ENCODE results near the gene IGFBP3.

IGFBP3 gene

DNA sequence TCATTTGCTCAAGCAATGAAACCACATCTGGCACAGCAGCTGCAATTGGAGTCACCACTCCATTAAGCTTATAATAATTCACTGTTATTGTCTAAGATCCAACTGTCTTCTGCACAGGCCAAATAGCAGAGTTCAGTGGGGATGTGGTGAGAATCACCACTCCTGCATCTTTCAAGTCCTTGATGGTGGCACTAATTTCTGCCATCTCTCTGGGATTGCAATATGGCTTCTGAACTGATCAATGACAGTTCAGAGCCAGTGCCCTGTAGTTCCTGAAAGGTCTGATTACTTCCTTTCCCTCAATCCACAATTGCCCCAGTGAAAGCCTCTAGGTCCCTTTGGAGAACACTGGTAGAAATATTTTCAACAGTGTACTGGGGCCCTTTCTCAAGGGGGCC is 26.4 kb downstream of the IGFBP3 start:
- DNase-seq (ENCODE audit: low read depth, low spot score), result no peak
- H3K4me3 ChIP-seq (ENCODE audit: low read length), result no peak overlapping the region

DNA sequence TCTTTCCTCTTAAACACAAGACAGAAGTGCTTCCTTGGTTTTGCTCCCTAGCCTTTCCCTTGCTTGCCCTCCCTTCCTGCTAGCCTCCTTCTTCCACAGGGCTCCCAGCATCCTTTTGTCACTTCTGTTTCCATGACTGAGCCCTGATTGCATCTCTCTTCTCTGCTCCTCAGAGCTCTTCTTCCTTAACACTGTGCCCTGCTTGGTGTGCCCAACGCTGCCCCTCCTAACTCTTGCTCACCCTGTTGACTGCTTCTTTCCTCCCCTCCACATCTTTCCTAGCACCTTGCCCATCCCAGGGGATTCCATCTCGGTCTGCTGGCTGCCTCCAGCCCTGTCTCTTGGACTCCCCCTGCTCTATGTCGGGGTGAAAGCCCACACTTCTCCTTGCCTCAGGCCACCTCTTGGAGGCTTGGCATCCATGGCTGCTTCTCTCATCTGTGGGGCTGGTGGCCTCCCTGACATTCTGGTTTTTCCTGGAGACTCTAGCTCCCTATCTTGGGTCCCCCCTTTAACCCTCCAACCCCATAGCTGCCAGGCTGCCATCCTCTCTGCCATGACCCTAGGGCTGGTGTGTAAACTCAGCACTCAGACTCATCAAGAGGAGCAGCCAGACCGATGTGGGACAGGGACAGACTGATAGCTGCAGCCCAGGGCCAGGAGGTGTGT is 26.9 kb downstream of the IGFBP3 start:
- no peak overlapping the region for H3K4me3 ChIP-seq (ENCODE audit: low read length)

DNA sequence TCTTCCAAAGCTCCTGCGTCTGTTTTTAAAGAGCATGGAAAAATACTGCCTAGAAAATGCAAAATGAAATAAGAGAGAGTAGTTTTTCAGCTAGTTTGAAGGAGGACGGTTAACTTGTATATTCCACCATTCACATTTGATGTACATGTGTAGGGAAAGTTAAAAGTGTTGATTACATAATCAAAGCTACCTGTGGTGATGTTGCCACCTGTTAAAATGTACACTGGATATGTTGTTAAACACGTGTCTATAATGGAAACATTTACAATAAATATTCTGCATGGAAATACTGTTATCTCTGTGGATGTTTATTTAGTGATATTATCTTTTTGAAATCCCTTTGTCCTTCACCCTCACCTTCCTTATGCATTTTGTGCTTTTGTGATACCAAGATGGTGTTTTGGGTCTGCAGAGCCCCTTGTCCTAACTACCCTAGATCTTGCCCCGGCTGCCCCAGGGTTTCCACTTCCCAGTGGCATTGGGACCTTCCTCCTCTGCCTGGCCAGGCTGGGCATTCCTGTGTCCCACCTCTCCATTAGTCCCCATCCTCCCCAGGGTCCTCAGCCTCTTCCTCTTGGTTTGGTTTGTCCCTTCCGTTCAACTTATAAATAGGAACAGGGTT is 27.6 kb downstream of the IGFBP3 start:
- no peak for DNase-seq (ENCODE audit: low read depth, low spot score)
- no peak overlapping the region for H3K4me3 ChIP-seq (ENCODE audit: low read length)

More for the DNA sequence above, 26.9 kb downstream of the IGFBP3 start:
- no peak for DNase-seq (ENCODE audit: low read depth, low spot score)

DNA sequence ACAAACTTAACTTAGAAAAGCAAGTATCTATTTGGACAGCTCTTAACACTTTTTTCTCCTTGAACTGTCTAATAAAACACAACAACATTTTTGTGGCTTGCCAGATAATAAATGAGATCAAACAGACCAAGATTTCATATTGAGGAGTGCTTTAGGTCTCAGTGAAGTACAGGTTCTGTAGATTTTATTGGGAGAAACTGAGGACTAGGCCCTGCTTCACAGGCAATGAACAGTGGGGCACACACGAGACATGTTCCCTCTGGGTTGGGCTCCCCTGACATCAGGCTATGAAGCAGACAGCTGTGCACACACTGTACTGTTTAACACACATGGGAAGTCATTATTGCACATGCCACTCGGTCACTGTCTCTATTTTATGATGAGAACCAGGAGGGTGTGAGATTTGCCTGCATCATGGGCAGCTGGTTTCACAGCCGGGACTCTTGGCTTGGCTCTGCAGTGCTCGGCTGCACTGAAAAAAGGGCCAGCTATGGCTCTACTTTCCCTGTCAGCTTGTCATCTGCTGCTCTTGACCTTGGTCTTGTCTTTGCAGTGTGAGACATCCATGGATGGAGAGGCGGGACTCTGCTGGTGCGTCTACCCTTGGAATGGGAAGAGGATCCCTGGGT is 28.6 kb downstream of the IGFBP3 start:
- no peak for DNase-seq (ENCODE audit: low read depth, low spot score)
- H3K4me3 ChIP-seq (ENCODE audit: low read length), result no peak overlapping the region

DNA sequence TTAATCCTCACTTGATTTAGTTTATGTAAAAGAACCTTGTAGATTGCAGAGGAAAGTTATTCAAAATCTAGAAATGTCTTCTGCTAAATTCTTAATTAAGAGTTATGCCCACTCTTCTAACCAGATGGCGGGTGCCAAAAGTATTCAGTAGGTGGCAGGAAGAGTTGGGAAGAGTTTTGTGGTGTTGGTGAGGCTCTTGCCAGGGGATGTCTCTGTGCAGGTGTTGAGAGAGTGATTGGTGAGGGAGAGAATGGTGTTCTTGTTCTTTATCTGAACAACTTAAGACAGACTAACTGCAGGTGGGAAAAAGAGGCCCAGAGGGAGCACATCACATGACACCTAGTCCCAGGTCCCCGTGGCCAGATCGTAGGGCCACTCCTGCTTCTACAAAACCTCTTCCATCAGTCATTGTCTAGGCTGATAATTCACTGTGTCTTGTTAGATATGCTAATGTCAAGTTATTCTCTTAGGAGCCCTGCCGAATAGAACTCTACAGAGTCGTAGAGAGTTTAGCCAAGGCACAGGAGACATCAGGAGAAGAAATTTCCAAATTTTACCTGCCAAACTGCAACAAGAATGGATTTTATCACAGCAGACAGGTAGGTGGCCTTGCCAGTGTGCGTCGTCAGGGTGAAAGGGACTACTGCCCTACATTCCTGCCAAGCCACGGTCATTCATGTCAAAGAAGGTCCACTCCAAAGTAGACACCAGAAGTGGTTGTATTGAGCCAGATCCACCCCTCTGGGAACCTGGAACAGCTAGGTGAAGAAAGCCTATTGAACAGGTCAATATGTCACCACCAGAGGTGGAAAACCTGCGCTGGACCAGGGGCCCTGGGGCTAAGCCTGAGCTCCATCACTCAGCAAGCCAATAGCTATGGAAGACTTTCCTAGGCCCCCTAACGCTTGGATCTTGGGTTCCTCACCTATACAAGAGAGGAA is 29.3 kb downstream of the IGFBP3 start:
- H3K4me3 ChIP-seq (ENCODE audit: low read length), result no peak overlapping the region
- DNase-seq (ENCODE audit: low read depth, low spot score), result no peak

DNA sequence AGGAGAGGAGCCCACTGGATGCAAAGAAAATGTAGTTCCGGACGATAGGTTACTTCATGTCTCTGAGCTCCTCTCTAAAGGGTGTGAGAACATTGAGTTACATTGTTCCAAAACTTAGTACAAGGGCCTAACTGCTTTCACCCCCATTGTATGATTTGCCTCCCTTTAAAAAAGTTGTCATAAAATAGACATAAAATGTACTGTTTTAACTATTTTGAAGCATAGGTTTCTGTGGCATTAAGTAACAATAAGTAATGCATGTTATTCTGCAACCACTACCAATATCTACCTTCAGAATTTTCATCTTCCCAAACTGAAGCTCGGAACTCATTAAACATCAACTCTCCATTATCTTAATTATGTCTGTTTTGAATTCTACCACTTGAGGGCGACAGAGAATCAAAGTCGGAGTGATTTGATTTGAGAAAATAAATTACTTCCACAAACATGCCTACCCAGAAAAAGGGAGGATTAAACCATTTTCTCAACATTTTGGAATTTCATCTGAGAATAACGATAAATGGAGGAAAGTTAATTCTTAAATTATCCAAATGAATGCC is 30.1 kb downstream of the IGFBP3 start:
- DNase-seq (ENCODE audit: low read depth, low spot score), result peak; percentile 21
- no peak overlapping the region for H3K4me3 ChIP-seq (ENCODE audit: low read length)

DNA sequence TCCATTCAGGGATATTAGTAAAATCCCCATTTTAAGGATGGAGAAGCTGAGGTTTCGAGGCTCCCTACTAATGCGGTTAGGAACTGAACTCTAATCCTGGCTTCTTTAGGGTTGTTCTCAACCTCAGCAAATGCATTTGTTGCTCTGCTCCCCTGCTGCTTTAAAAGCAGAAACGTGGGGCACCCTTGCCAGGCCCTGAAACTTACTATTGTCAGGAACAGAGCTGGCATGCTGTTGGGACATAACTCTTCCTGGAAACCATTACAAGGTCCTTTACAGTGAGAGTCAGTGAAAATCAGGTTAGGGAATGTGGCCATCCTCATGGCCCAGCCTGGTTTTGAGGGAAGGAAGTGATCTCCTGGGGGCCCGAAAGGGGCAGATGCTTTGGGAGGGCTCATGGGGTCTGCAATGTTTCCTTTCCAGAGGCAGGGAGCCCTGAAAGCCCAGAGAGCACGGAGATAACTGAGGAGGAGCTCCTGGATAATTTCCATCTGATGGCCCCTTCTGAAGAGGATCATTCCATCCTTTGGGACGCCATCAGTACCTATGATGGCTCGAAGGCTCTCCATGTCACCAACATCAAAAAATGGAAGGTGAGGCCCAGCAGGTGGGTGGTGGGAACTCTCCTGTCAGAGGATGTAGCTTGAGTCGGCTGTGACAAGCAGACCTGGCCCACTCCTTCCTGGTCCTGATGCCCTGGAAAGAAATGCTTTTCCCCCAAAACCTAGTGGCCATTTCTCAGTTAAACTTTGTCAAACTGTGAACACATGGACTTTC is 30.8 kb downstream of the IGFBP3 start:
- no peak overlapping the region for H3K4me3 ChIP-seq (ENCODE audit: low read length)
- no peak for DNase-seq (ENCODE audit: low read depth, low spot score)

DNA sequence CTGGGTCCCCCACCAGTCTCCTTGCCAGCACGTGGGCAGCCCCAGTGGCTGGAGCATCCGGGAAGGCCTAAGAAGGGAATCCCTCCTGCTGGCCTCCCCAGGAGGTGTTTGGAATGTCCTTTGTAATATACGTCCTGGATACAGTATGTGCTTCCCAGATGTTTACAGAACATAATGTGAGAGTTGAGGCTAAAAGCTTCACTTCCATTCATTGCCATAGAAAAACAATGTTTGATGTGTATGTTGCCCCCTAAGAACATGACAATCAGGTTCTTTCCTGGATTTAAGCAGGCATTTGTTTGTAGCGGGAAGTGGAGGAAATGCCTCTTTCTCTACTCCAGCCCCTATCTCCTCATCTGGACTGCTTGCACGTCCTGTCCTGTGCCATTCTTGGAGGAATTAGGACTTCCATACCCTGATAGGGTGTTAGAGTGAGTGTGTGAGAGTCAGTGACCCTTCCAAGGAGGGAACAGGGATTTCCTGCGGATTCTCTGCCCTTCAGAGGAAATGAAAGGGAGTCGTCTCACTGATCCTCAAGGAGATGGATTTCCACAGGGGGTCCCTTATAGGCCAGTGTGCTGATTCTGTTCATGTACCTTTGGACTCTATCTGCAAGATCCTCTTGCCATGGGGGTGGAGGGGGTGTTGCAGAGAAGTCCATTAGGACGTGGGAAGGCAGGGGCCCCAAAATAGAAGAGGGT is 31.6 kb downstream of the IGFBP3 start:
- no peak overlapping the region for H3K4me3 ChIP-seq (ENCODE audit: low read length)
- DNase-seq (ENCODE audit: low read depth, low spot score), result no peak

DNA sequence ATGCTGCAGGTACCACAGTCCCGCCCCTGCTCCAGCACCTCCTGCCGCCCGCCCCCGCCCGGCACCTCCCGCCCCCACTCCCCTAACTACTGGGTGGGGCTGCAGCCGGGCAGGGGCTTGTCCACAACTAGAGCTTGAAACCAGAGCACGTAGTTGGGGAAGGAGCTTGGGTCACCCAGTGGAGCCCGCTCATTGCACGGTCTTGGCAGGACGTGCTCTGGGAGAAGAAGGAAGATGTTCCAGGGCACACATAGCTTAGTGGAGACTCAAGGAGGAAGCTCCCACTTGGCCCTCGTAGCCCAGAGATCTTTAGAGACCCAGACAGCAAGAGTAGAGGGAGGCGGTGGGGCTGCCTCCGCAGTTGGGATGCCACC is 32.1 kb downstream of the IGFBP3 start:
- no peak overlapping the region for H3K4me3 ChIP-seq (ENCODE audit: low read length)
- no peak for DNase-seq (ENCODE audit: low read depth, low spot score)

DNA sequence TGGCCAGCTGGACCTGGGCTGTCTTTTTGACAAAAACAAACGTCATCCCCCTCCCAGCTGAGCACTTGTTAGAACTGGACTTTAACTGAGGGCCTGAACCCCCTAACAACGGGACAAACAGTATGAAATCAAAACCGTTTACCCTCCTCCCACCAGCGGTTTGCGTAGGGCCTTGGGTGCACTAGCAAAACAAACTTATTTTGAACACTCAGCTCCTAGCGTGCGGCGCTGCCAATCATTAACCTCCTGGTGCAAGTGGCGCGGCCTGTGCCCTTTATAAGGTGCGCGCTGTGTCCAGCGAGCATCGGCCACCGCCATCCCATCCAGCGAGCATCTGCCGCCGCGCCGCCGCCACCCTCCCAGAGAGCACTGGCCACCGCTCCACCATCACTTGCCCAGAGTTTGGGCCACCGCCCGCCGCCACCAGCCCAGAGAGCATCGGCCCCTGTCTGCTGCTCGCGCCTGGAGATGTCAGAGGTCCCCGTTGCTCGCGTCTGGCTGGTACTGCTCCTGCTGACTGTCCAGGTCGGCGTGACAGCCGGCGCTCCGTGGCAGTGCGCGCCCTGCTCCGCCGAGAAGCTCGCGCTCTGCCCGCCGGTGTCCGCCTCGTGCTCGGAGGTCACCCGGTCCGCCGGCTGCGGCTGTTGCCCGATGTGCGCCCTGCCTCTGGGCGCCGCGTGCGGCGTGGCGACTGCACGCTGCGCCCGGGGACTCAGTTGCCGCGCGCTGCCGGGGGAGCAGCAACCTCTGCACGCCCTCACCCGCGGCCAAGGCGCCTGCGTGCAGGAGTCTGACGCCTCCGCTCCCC is 32.7 kb downstream of the IGFBP3 start, which contains the start of gene IGFBP1:
Gene IGFBP1 (plus strand): TSS at position 304 of the 808 bp plus-strand sequence. CDS start 165 bp downstream, at position 469.
- H3K4me3 ChIP-seq (ENCODE audit: low read length), result no peak within 1 kb of the TSS

DNA sequence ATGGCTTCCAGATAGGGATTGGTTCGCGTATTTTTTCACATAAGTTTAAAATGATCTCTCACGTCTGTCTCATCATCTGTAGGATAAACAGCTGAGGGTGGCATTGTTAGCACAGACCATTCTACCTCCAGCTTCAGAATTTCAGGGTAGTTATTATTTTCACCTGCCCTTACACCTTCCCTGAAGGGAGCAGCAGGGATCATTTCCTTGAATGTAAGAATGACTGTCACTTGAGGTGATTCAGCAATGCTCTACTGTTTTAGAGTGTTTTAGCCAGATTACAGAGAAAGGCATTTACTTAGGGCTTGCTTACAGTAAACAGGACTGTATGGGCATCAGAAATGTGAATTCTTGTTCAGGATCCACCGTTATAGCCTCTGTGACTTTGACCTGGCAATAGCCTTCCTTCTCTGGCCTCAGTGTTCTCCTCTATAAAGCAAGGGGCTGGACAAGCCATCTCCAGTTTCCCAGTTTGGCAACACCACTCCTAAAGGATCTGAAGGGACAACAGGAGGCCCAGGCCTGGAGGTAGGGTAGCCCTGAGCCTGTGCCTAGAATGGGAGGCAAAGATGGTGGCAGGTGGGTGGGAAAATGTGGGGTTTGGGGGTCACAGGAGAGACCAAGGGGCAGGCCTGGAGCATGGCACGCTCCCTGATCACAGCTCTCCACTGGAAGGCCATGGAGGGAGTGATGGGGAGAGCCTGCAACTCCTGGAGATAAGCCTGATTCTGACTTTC is 34.0 kb downstream of the IGFBP3 start:
- no peak overlapping the region for H3K4me3 ChIP-seq (ENCODE audit: low read length)
- DNase-seq (ENCODE audit: low read depth, low spot score), result no peak

More for the DNA sequence above, 32.7 kb downstream of the IGFBP3 start, which contains the start of gene IGFBP1:
- DNase-seq (ENCODE audit: low read depth, low spot score), result no peak

DNA sequence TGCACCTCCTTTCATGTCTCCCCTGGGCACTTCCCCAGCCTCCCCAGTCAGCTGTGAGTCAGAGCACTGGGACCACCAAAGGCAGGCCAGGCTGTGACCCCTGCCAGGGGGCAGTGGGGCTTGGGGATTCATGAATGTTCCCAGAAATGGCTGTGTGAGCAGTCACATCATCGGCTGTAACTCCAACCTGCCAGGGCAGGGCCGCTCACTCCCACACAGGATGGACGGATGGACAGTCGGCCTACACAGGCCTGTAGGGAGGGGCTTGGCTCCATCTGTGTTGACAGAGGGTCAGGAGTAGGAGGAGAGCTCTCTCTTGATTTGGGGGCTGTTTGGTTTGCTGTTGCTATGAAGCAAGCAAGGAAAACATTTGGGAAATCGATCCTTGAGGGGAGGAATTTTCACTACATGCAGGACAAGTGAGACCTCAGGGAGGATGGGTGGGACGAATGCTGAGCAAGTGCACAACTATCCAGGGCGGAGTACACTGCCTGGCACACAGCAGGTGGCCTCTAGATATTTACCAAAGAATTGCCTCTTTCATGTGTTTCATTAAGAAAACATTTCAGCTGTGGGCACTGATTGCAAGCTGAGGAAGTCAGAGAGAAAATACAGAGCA is 35.7 kb downstream of the IGFBP3 start:
- no peak overlapping the region for H3K4me3 ChIP-seq (ENCODE audit: low read length)
- no peak for DNase-seq (ENCODE audit: low read depth, low spot score)

DNA sequence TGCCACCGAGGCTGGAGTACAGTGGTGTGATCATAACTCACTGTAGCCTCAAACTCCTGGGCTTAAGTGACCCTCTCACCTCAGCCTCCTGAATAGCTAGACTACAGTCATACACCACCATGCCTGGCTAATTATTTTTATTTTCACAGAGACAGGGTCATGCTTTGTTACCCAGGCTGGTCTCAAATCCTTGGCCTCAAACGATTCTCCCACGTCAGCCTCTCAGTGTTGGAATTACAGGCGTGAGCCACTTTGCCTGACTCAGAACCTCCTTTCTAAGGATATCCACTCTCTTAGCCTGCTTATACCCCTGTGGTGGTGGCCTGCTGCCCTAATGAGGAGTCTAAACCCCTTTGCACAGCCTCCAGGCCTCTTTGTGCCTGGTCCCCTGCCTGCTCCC is 36.9 kb downstream of the IGFBP3 start:
- DNase-seq (ENCODE audit: low read depth, low spot score), result no peak
- no peak overlapping the region for H3K4me3 ChIP-seq (ENCODE audit: low read length)

DNA sequence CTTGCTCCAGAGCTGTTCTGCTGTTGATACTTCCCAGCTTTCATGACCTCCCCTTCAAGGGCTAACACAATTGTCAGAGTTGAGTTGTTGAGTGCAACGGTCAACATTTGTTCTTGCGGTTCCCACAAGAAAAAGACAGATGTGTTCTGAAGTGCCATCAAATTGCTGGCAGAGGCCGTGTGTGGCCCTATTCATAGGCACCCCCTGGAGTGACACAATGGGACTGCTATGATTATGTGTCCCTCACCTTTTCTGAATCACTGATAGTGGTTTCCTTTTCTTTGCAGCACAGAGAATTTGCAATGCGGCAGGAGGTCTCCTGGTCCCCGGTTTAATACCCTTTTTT is 38.6 kb downstream of the IGFBP3 start:
- no peak overlapping the region for H3K4me3 ChIP-seq (ENCODE audit: low read length)
- DNase-seq (ENCODE audit: low read depth, low spot score), result no peak

DNA sequence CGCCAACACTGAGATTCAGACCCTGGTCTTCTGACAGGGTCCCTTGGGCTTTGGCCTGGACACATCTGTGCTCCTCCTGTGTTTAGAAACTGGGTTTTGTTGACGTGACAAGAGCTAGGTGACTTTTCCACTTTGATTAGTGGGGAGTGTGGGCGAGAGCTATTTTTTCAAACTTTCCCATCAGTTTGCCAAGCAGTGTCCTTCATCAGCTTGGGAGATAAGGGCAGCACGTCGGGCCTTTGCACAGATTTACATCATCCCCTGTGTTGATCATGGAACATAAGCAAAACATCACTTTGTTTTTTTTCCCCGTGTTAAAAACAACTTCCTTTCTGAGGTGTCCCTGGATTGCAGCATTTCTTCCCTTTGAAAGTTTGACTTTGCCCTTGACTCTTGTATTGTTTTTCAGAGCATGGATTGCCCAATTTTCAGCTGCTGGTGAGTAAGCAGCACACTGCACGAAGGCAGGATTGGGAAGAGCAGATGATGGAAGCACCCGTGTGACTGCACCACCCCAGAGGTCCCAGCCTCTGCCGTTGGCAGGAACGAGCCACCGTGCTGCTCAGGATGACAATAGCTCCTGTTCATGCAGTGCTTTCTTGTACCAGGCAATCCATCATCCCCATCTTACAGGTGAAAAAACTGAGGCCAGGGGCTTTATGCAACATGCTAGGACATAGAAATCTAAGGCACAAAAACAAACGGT is 39.2 kb downstream of the IGFBP3 start:
- H3K4me3 ChIP-seq (ENCODE audit: low read length), result no peak overlapping the region
- DNase-seq (ENCODE audit: low read depth, low spot score), result no peak
